GM12872 (cell line): Measurements from ENCODE around the gene LY9.

Experiments used
- CTCF ChIP-seq: IDR thresholded peaks from 3 replicates; pipeline ENCODE4 v1.5.1; 2011; ENCODE audit warnings: low read depth, mild to moderate bottlenecking, low read length, moderate library complexity; ENCODE audit not compliant: insufficient read depth

LY9 gene

GRCh38 chr1:160821627-160822026, 25.7 kb downstream of the LY9 start:
- no peak for TF ChIP-seq CTCF

- TF ChIP-seq CTCF, result no peak
Observed at GRCh38 chr1:160823296-160823695, 27.3 kb downstream of the LY9 start.

GRCh38 chr1:160826546-160826945, 30.6 kb downstream of the LY9 start:
- TF ChIP-seq CTCF, result no peak

- TF ChIP-seq CTCF, result no peak
Observed at GRCh38 chr1:160827418-160827817, 31.4 kb downstream of the LY9 start.

GRCh38 chr1:160829766-160830165, 33.8 kb downstream of the LY9 start:
- no peak for TF ChIP-seq CTCF

- TF ChIP-seq CTCF, result peak; percentile 86
Observed at GRCh38 chr1:160830321-160831153, 34.6 kb downstream of the LY9 start.

GRCh38 chr1:160834945-160835565, 39.1 kb downstream of the LY9 start:
- peak; percentile 59 for TF ChIP-seq CTCF
